ENCODE results near the gene EPSTI1.
A peak's percentile ranks its signal among the peaks of the same experiment; 100 is the strongest.

Gene EPSTI1

DNA sequence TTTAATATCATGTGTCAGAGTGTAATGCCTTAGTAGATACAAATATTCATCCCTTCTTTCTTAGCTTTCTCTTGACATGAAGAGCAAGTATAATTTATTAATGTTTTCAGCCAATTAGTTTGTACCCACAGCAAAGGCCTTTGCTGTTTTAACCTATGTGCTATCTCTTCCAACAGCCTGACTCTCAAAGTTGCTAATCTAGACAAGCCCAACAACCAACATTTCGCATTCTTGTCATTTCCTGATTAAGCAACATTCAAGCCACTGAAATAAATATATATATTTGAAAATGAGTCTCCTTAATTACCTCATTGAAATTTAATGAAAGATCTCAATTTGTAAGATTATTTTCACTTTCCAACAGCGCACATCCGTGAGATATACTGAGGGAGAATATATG is 18.5 kb downstream of the EPSTI1 start:
- Histone ChIP-seq H3K23ac (ENCODE audit: low read depth, low read length, poor library complexity) (no peak overlapping the region), H3K18ac (ENCODE audit: low read length) (no peak overlapping the region), H2AK5ac (ENCODE audit: low read depth, low read length) (no peak overlapping the region), H3K27me3 (ENCODE audit: control insufficient read depth in 3 of 3, insufficient read depth in 3 of 3, low read depth in 1 of 3, low read length in 3 of 3) (no peaks in the 10 kb centered on the region), H3K14ac (ENCODE audit: low read length) (no peak overlapping the region), H3K36me3 (replicated peaks in 1 of 2; ENCODE audit: control insufficient read depth in 2 of 2, insufficient read depth in 2 of 2, low read length in 2 of 2) (no peaks in the 10 kb centered on the region), H2BK5ac (ENCODE audit: low read length) (no peak overlapping the region), H2AFZ (ENCODE audit: low read length) (no peak overlapping the region), H2BK15ac (ENCODE audit: low read length) (no peak overlapping the region), H3K4me2 (ENCODE audit: insufficient read depth, low read length, poor library complexity, severe bottlenecking) (no peak overlapping the region), H3K4ac (ENCODE audit: low read length) (no peak overlapping the region), H3K27ac (replicated peaks; ENCODE audit: low read length) (no peak overlapping the region), H3K9ac (ENCODE audit: low read depth, low read length, poor library complexity) (no peak overlapping the region), H2BK12ac (ENCODE audit: low read length) (no peak overlapping the region), H3K4me1 (ENCODE audit: control insufficient read depth in 2 of 2, insufficient read depth in 1 of 2, low read depth in 1 of 2, low read length in 2 of 2) (no peaks in the 10 kb centered on the region), H4K91ac (ENCODE audit: low read depth, low read length, poor library complexity) (no peak overlapping the region), H4K8ac (ENCODE audit: low read depth, low read length) (no peak overlapping the region), H2BK120ac (ENCODE audit: low read depth, low read length) (no peak overlapping the region), H3K9me3 (replicated peaks in 1 of 2; ENCODE audit: control insufficient read depth in 2 of 2, insufficient read depth in 1 of 2, low read depth in 1 of 2, low read length in 2 of 2) (peaks cover 0 to 2% of the 10 kb centered on the region in 2 donors), H3K79me1 (ENCODE audit: low read depth, low read length) (no peaks in the 10 kb centered on the region), H3K4me3 (ENCODE audit: low read length in 2 of 2) (no peak overlapping the region)
- no CpG with 5 or more reads among the region's 3 CpGs for WGBS, 2 donors (ENCODE audit: extremely low coverage in 2 of 2, insufficient read length in 2 of 2, insufficient replicate concordance in 1 of 2)
- no peak for DNase-seq (ENCODE audit: low spot score)

DNA sequence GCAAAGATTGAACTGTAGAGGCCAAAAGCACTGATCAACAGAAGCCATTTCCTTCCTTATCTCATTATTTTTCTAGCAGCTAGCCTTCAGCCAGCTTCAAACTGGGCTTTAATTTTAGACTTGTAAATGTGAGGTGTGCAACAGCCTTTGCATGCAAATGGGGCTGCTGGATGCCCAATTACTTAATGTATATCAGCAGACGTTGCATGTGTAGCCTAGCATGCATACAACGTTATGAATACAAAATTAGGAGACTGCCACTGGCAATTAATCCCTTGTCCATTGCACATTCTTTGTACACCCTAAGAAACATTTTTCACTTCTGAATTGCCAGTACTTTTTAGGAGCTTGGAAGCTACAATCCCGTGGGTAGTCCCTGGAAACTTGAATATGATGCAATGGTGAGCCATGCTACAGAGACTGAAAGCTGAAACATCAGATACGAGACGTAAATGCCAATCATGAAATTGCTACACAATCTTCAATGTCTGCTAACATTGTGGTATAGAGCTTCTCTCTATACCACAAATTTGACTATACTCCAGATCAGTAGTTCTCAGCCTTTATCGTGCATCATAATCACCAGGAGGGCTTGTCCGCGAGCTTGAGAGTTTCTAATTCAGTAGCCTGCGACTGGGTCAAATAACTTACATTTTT is 20.2 kb downstream of the EPSTI1 start:
- Histone ChIP-seq H2AK5ac (ENCODE audit: low read depth, low read length) (no peak overlapping the region), H2AFZ (ENCODE audit: low read length) (no peak overlapping the region), H3K4me3 (ENCODE audit: low read length in 2 of 2) (no peak overlapping the region), H4K91ac (ENCODE audit: low read depth, low read length, poor library complexity) (no peak overlapping the region), H3K4me1 (ENCODE audit: control insufficient read depth in 2 of 2, insufficient read depth in 1 of 2, low read depth in 1 of 2, low read length in 2 of 2) (no peaks in the 10 kb centered on the region), H2BK5ac (ENCODE audit: low read length) (no peak overlapping the region), H3K27ac (replicated peaks; ENCODE audit: low read length) (no peak overlapping the region), H4K8ac (ENCODE audit: low read depth, low read length) (no peak overlapping the region), H3K14ac (ENCODE audit: low read length) (no peak overlapping the region), H2BK12ac (ENCODE audit: low read length) (no peak overlapping the region), H3K36me3 (replicated peaks in 1 of 2; ENCODE audit: control insufficient read depth in 2 of 2, insufficient read depth in 2 of 2, low read length in 2 of 2) (no peaks in the 10 kb centered on the region), H2BK15ac (ENCODE audit: low read length) (no peak overlapping the region), H3K27me3 (ENCODE audit: control insufficient read depth in 3 of 3, insufficient read depth in 3 of 3, low read depth in 1 of 3, low read length in 3 of 3) (no peaks in the 10 kb centered on the region), H3K23ac (ENCODE audit: low read depth, low read length, poor library complexity) (no peak overlapping the region), H3K4me2 (ENCODE audit: insufficient read depth, low read length, poor library complexity, severe bottlenecking) (no peak overlapping the region), H3K18ac (ENCODE audit: low read length) (no peak overlapping the region), H2BK120ac (ENCODE audit: low read depth, low read length) (no peak overlapping the region), H3K9ac (ENCODE audit: low read depth, low read length, poor library complexity) (no peak overlapping the region), H3K9me3 (replicated peaks in 1 of 2; ENCODE audit: control insufficient read depth in 2 of 2, insufficient read depth in 1 of 2, low read depth in 1 of 2, low read length in 2 of 2) (no peaks in the 10 kb centered on the region), H3K79me1 (ENCODE audit: low read depth, low read length) (no peaks in the 10 kb centered on the region), H3K4ac (ENCODE audit: low read length) (no peak overlapping the region)
- DNase-seq (ENCODE audit: low spot score): no peak
- no CpG with 5 or more reads among the region's 9 CpGs for WGBS, 2 donors (ENCODE audit: extremely low coverage in 2 of 2, insufficient read length in 2 of 2, insufficient replicate concordance in 1 of 2)

DNA sequence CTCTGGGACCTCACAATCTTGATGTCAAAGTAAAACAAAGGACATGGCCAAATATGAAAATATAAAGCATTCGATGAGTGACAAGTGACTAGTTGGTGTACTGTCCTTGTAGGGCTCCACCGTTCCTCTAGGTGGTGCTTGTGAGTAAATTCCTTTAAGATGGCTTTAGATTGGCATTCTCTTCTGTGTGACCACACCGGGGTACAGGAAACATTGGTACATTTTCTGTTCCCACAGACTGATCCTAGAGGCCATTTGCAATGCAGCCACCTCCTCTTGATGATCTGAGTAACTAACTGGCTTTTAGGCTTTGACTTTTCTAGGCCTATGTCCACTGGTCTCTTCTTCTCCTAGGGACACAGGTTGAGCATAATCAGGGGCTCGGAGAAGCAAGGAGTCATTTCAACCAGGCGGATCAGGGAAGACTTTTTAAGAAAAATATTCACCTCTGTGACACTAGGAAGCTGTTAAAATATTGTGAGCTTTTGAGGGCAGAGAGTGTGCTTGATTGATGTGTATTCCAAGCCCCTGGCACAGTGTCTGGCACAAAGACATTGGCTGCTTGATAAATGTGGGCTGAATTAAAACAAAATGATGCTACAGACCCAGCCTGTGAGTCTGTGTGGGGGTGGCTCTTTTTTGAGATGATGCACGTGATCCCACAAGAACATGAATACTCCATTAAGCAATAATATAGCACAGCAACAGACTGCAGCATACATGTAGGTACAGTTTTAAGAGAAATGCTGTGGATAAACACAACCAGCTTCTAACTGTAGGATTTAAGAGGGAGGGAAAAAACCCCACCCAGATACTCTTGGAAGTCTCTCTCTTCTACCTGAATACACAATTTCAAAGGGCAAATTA is 21.0 kb downstream of the EPSTI1 start:
- Histone ChIP-seq H3K4me3 (ENCODE audit: low read length in 2 of 2) (no peak overlapping the region), H3K14ac (ENCODE audit: low read length) (no peak overlapping the region), H2BK12ac (ENCODE audit: low read length) (no peak overlapping the region), H3K79me1 (ENCODE audit: low read depth, low read length) (no peaks in the 10 kb centered on the region), H3K4ac (ENCODE audit: low read length) (no peak overlapping the region), H2BK5ac (ENCODE audit: low read length) (no peak overlapping the region), H3K4me1 (ENCODE audit: control insufficient read depth in 2 of 2, insufficient read depth in 1 of 2, low read depth in 1 of 2, low read length in 2 of 2) (no peaks in the 10 kb centered on the region), H3K9me3 (replicated peaks in 1 of 2; ENCODE audit: control insufficient read depth in 2 of 2, insufficient read depth in 1 of 2, low read depth in 1 of 2, low read length in 2 of 2) (no peaks in the 10 kb centered on the region), H3K27ac (replicated peaks; ENCODE audit: low read length) (no peak overlapping the region), H3K4me2 (ENCODE audit: insufficient read depth, low read length, poor library complexity, severe bottlenecking) (no peak overlapping the region), H3K27me3 (ENCODE audit: control insufficient read depth in 3 of 3, insufficient read depth in 3 of 3, low read depth in 1 of 3, low read length in 3 of 3) (no peaks in the 10 kb centered on the region), H3K18ac (ENCODE audit: low read length) (no peak overlapping the region), H2AFZ (ENCODE audit: low read length) (no peak overlapping the region), H3K23ac (ENCODE audit: low read depth, low read length, poor library complexity) (no peak overlapping the region), H3K9ac (ENCODE audit: low read depth, low read length, poor library complexity) (no peak overlapping the region), H2AK5ac (ENCODE audit: low read depth, low read length) (no peak overlapping the region), H2BK15ac (ENCODE audit: low read length) (no peak overlapping the region), H2BK120ac (ENCODE audit: low read depth, low read length) (no peak overlapping the region), H4K91ac (ENCODE audit: low read depth, low read length, poor library complexity) (no peak overlapping the region), H3K36me3 (replicated peaks in 1 of 2; ENCODE audit: control insufficient read depth in 2 of 2, insufficient read depth in 2 of 2, low read length in 2 of 2) (no peaks in the 10 kb centered on the region), H4K8ac (ENCODE audit: low read depth, low read length) (no peak overlapping the region)
- DNase-seq (ENCODE audit: low spot score): peak; percentile 47
- WGBS, 2 donors (ENCODE audit: extremely low coverage in 2 of 2, insufficient read length in 2 of 2, insufficient replicate concordance in 1 of 2): no CpG with 5 or more reads among the region's 6 CpGs

DNA sequence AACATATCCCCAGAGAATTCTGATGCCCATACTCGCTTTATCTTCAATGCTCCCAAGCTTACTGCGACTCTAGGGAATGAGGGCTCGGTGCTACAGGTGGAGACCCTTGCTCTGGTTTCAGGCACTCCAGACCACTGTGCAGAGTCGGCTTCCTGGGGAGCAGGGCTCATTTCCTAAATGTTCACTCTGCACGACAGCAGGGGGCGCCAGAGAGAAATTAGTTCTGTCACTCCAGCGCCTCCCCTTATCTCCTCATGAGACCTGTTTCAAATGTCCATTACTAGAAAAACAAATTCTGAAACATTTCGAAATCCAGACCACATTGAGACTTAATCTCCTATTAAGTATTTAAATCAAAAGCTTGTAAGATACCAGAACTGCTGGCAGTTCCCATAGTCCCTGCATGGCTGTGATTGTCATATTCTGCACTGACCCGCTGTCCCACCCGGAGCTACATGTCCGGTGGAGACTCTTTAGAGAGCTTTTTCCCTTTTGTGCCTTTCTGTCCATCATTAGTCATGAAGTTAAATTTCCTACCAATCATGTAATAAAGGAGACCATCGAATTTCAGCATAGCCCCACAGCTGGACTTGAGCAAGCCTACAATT is 22.4 kb downstream of the EPSTI1 start:
- no peak overlapping the region for H3K27ac ChIP-seq (replicated peaks; ENCODE audit: low read length)
- DNase-seq (ENCODE audit: low spot score): peak; percentile 76
- WGBS, 2 donors (ENCODE audit: extremely low coverage in 2 of 2, insufficient read length in 2 of 2, insufficient replicate concordance in 1 of 2): no CpG with 5 or more reads among the region's 12 CpGs
- H3K14ac ChIP-seq (ENCODE audit: low read length): no peak overlapping the region
- no peaks in the 10 kb centered on the region for H3K36me3 ChIP-seq (replicated peaks in 1 of 2; ENCODE audit: control insufficient read depth in 2 of 2, insufficient read depth in 2 of 2, low read length in 2 of 2)
- H3K23ac ChIP-seq (ENCODE audit: low read depth, low read length, poor library complexity): no peak overlapping the region
- H2AFZ ChIP-seq (ENCODE audit: low read length): no peak overlapping the region
- no peak overlapping the region for H2BK15ac ChIP-seq (ENCODE audit: low read length)
- no peaks in the 10 kb centered on the region for H3K4me1 ChIP-seq (ENCODE audit: control insufficient read depth in 2 of 2, insufficient read depth in 1 of 2, low read depth in 1 of 2, low read length in 2 of 2)
- no peak overlapping the region for H3K4me3 ChIP-seq (ENCODE audit: low read length in 2 of 2)
- H2BK12ac ChIP-seq (ENCODE audit: low read length): no peak overlapping the region
- H3K4me2 ChIP-seq (ENCODE audit: insufficient read depth, low read length, poor library complexity, severe bottlenecking): no peak overlapping the region
- H2BK120ac ChIP-seq (ENCODE audit: low read depth, low read length): no peak overlapping the region
- H3K4ac ChIP-seq (ENCODE audit: low read length): no peak overlapping the region
- no peak overlapping the region for H3K9ac ChIP-seq (ENCODE audit: low read depth, low read length, poor library complexity)
- H4K8ac ChIP-seq (ENCODE audit: low read depth, low read length): no peak overlapping the region
- no peak overlapping the region for H2AK5ac ChIP-seq (ENCODE audit: low read depth, low read length)
- no peaks in the 10 kb centered on the region for H3K79me1 ChIP-seq (ENCODE audit: low read depth, low read length)
- no peak overlapping the region for H3K18ac ChIP-seq (ENCODE audit: low read length)
- no peak overlapping the region for H4K91ac ChIP-seq (ENCODE audit: low read depth, low read length, poor library complexity)
- no peak overlapping the region for H2BK5ac ChIP-seq (ENCODE audit: low read length)
- no peaks in the 10 kb centered on the region for H3K9me3 ChIP-seq (replicated peaks in 1 of 2; ENCODE audit: control insufficient read depth in 2 of 2, insufficient read depth in 1 of 2, low read depth in 1 of 2, low read length in 2 of 2)
- H3K27me3 ChIP-seq (ENCODE audit: control insufficient read depth in 3 of 3, insufficient read depth in 3 of 3, low read depth in 1 of 3, low read length in 3 of 3): peaks cover 0 to 2% (median 0%) of the 10 kb centered on the region in 3 experiments
